B cell (primary cell): ENCODE data around the gene APLN.

Experiments
- EZH2 ChIP-seq: IDR thresholded peaks from 2 replicates; pipeline ENCODE4 v1.6.1; 2012; ENCODE audit warnings: borderline replicate concordance, low read depth, mild to moderate bottlenecking, moderate library complexity, low read length; ENCODE audit not compliant: insufficient read depth, poor library complexity, severe bottlenecking
- TF ChIP-seq, protein P1 (sequence below): fragments of 200-600 bp; IDR thresholded peaks from one replicate; pipeline ENCODE4 v1.8.0; 2022; ENCODE audit warnings: antibody characterized with exemption, mild to moderate bottlenecking

DNA sequence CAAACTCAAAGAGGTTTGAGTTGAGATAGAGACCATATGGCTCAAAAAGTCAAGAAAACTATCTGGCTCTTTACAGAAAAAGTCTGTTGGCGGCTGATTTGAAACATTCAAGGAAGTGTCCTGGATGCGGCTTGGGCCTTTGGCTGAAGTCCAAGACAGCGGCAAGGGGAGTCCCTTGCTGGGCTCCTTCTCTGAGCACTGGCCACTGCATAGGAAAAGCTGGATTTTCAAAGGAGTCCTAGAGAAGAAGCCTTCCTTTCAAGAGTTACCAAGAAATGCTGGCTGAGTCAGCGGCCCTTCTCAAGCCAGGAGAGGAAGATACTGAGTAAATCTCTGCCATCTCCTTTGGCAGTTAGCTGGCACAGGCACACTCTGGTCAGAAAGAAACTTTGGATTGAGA, 12.1 kb downstream of the APLN start:
- TF ChIP-seq, protein P1, sequence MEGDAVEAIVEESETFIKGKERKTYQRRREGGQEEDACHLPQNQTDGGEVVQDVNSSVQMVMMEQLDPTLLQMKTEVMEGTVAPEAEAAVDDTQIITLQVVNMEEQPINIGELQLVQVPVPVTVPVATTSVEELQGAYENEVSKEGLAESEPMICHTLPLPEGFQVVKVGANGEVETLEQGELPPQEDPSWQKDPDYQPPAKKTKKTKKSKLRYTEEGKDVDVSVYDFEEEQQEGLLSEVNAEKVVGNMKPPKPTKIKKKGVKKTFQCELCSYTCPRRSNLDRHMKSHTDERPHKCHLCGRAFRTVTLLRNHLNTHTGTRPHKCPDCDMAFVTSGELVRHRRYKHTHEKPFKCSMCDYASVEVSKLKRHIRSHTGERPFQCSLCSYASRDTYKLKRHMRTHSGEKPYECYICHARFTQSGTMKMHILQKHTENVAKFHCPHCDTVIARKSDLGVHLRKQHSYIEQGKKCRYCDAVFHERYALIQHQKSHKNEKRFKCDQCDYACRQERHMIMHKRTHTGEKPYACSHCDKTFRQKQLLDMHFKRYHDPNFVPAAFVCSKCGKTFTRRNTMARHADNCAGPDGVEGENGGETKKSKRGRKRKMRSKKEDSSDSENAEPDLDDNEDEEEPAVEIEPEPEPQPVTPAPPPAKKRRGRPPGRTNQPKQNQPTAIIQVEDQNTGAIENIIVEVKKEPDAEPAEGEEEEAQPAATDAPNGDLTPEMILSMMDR: no peak
- TF ChIP-seq EZH2: no peak
